ENCODE measurements around the gene INIP.

DNA sequence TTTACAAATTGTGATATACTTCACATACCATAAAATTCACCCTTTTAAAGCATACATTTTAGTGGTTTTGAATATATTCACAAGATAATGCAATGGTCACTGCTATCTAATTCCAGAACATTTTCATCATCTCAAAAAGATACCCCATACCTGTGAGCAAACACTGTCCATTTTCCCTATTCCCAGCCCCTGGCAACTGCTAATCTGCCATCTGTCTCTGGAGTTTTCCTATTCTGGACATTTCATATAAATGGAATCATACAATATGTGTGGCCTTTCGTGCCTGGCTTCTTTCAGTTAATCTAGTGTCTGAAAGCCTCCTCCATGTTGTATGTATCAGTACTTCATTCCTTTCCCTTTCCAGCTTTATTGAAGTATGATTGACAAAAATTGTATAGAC lies 47.4 kb upstream of the INIP start:
- TF ChIP-seq, protein P1, sequence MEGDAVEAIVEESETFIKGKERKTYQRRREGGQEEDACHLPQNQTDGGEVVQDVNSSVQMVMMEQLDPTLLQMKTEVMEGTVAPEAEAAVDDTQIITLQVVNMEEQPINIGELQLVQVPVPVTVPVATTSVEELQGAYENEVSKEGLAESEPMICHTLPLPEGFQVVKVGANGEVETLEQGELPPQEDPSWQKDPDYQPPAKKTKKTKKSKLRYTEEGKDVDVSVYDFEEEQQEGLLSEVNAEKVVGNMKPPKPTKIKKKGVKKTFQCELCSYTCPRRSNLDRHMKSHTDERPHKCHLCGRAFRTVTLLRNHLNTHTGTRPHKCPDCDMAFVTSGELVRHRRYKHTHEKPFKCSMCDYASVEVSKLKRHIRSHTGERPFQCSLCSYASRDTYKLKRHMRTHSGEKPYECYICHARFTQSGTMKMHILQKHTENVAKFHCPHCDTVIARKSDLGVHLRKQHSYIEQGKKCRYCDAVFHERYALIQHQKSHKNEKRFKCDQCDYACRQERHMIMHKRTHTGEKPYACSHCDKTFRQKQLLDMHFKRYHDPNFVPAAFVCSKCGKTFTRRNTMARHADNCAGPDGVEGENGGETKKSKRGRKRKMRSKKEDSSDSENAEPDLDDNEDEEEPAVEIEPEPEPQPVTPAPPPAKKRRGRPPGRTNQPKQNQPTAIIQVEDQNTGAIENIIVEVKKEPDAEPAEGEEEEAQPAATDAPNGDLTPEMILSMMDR (IDR thresholded peaks at IDR 0.05; ENCODE audit: poor library complexity, severe bottlenecking): no peak
- TF ChIP-seq RAD21 (conservative IDR thresholded peaks at IDR 0.05) (no peak), TAF1 (IDR thresholded peaks at IDR 0.05; ENCODE audit: low read depth) (no peak)
